Measurements from ENCODE around the gene OR5C1.
A peak's percentile ranks its signal among the peaks of the same experiment; 100 is the strongest.
"Not testable (repeated sequence)": the region's sequence is repeated elsewhere in the genome, so short reads cannot be mapped to it uniquely, and the experiment has no call there.

The OR5C1 gene

DNA sequence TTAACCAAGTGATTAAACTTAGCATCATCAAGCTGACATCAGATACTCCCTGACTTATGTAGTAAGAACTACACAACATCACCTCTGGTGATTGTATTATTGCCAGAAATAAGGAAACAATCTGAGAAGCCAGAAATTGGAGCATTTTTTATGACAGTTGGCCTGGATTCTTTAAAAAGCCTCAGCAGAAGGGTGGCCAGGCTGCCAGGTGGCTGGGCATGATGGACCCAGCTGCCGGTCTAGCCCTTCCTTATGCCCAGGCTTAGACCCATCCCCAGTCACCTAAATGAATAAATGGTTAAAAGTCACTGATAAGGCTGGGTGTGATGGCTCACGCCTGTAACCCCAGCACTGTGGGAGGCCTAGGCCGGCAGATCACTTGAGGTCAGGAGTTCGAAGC, 24.0 kb downstream of the OR5C1 start:
- no peak for DNase-seq

- no peak for DNase-seq
Measured at GRCh38 chr9:122814545-122814944, 25.8 kb downstream of the OR5C1 start.

- no peak for DNase-seq
Measured at GRCh38 chr9:122815544-122815943, 26.8 kb downstream of the OR5C1 start.

- DNase-seq = peak; percentile 56
Measured at GRCh38 chr9:122816163-122816867, 27.6 kb downstream of the OR5C1 start.

DNA sequence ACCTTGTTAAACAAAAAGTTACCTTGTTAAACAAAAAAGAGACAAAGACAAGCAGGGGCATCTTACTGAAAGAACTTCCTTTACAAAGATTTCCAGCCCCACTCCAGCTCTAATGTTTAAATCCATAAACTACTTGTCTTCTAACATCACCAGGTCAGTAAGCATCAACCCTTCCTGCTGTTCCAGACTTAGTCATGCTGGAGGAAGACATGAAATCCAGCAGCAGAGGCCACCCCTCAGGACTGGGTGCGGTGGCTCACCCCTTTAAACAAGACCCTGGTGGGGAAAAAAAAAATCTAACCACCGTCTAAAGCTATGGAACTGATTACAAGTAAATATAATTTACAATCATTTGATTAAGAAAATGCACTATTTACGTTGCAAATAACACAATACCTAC, 30.6 kb downstream of the OR5C1 start:
- DNase-seq = no peak

DNA sequence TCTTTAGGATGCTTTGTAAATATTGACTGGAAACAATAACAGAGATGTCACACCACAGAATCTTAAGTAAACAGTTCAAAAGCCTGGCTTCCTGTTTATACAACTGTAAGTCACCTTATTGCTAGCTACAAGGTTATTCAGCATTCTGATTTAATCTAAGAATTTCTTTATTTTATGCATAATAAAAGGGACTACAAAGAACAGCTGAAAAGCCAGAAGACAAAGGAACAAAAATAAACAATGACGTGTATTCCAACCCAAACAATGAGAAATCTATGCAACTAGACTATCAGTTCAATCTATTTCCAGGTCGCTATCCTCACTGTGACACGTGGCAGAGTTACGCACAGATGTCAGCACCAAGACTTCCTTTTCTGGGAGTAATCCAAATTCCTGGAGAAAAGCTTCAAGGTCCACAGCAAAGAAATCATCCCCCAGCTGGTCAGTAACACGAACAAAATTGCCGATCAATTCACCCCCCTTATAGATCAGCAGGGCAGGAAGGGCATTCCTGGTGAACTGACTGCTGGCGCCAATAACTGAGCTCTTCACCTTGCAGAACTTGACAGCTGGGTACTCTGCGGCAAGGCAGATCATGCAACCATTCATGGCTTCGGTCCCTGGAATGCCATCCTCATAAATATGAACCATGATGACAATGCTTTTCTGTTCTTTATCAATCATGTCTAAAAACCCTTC, 31.2 kb downstream of the OR5C1 start:
- no peak for DNase-seq

DNA sequence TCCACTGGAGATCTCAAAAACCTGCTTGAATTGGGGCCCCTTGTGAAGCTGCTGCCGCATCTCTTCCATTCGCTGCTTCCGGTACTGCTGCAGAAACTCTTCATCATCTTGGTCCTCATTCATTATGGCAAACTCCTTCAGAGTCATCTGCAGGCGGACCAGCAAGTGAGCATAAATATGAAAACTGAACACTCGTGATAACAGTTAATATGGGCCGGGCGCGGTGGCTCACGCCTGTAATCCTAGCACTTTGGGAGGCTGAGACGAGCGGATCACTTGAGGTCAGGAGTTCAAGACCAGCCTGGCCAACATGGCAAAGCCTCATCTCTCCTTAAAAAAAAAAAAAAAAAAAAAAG, 31.7 kb downstream of the OR5C1 start:
- DNase-seq = no peak

GRCh38 chr9:122821278-122821943, 32.7 kb downstream of the OR5C1 start:
- DNase-seq = no peak

GRCh38 chr9:122822056-122822455, 33.3 kb downstream of the OR5C1 start:
- no peak for DNase-seq

DNA sequence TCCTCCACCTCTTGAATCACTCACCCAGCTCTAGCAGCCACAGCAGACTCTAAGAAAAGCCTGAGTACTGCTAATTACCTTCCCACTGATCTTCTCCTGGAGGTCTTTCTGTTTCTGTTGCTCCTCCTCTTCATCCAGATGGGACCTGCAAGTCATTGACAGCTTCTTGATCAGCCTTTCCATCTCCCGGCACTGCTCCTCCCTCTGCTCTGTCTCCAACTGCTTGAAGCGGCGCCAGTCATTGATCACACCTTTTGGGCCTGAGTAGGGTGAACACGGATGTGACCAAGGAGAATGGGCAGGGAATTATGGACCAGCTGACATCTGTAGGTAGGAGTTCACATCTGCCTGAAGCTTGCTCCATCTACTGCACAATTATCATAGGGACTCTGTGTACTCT, 34.2 kb downstream of the OR5C1 start:
- no peak for DNase-seq

GRCh38 chr9:122827761-122828093, 39.0 kb downstream of the OR5C1 start:
- no peak for DNase-seq

GRCh38 chr9:122828965-122829284, 40.2 kb downstream of the OR5C1 start:
- DNase-seq = not testable (repeated sequence)

- DNase-seq = no peak
Measured at GRCh38 chr9:122832194-122832593, 43.5 kb downstream of the OR5C1 start.

GRCh38 chr9:122835313-122835731, 46.6 kb downstream of the OR5C1 start:
- no peak for DNase-seq

- no peak for DNase-seq
Measured at GRCh38 chr9:122837266-122837850, 48.6 kb downstream of the OR5C1 start.

GRCh38 chr9:122838441-122838840, 49.7 kb downstream of the OR5C1 start:
- not testable (repeated sequence) for DNase-seq

Data from CD4-positive, alpha-beta T cell treated with Interleukin-12 subunit alpha and Interleukin-12 subunit beta, for 1 hour (primary cell).